ENCODE results near the gene LIPA.

DNA sequence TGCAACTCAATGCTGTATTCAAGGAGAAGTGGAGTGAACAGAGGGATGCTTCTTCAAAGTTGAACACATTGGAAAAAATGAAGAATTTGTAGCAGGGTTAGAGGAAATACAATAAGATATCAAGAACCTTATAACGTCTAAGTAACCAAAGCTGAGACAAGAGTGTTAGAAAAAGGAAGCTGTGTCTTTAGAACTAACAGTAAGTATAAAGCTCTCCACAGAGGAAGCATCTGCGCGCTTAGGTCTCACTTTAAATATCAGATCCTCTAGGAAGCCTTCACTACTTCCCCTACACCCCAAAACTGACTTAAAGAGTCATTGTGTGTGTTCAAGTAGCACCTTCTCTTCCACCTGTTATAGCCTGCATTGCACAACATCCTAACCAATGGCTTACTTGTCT, 87.5 kb downstream of the LIPA start:
- TF ChIP-seq TAF1 (IDR thresholded peaks at IDR 0.05; ENCODE audit: low read depth) (no peak), CEBPB (IDR thresholded peaks at IDR 0.05) (peak; percentile 29; the same call in 1 of the 2 replicates), EGR1 (IDR thresholded peaks at IDR 0.05) (no peak)
